GM21825 (cell line): ENCODE measurements around the gene SLC1A1.
"Not testable (repeated sequence)": the region's sequence is repeated elsewhere in the genome, so short reads cannot be mapped to it uniquely, and the experiment has no call there.

Experiments
- ATAC-seq: cut with Tn5 transposase; IDR thresholded peaks from one replicate; pipeline ENCODE4 v1.9.1; 2021; ENCODE audit warnings: mild to moderate bottlenecking, moderate library complexity; ENCODE audit not compliant: unreplicated experiment

SLC1A1 gene

DNA sequence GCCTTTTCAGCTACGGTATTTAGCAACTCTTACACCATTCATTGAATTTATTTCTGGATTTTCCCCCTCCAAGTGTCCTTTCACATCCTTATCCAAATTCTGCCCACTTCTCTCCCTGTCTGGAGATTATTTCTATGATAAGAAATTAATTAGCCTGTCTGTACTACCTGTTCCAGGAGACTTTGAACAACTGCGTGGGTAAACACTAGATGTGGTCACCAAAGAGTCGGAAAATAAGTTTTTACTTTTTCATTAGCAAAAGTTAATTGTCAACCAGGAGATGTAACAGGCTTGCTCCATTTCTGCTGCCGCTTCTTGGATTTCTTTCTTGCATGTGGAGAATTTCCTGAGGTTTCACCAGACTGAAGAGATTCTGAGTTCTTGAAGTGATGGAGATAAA, 14.0 kb downstream of the SLC1A1 start:
- no peak for ATAC-seq

DNA sequence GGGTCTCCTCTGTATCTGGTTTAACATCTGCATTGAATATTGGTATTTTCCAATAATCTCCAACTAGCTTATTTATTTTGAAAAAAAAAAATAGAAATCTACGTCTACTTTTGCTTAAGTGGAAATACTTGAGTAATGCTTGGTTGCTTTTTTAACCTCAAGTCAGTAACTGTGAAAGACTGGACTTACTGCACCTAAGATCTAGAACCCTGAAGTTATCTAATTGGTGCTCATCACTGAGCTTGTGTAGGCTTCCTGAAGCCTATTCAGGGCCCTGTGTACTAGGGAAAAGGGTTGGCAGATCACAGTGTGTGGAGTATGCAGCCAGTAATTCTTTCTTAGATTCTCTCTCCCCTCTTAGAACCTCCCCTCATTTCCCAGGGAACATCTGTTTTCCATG, 16.2 kb downstream of the SLC1A1 start:
- ATAC-seq: peak; percentile 48

DNA sequence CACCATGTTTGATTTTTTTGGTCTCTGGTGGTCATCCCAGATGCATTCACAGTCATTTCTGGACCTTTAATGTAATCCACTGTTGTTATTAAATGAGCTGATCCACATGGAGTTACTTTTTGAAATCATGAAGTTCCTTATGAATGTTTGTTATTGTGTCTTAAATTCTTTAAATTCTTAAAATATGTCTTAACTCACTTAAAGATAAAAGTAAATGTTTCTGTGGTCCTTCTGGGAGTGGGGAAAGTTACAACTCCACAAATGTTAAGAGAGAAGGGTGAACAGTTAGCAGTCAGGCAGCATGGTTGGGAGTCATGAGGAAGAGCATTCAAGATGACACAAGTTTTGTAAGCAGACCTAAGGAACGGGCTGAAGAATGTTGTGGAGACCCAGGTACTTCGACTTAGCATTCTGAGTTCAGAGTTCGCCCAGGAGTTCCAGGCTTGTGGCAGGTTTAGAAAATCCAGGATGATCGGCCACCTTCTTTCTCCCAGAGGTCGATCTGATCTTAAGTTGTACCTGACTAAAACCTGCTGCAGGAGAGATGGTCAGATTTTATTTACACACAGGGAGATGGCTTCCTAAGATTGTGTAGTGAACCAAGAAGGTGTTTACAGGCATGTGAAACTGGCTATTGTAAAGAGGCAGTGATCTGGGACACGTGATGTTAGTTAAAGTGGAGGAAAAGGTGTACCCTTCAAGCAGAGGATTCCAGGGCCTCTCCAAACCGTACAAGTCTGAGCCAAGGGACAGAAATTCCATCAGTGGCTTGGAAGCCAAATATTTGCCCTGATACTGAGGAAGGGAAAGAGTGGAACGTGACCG, 17.2 kb downstream of the SLC1A1 start:
- no peak for ATAC-seq

DNA sequence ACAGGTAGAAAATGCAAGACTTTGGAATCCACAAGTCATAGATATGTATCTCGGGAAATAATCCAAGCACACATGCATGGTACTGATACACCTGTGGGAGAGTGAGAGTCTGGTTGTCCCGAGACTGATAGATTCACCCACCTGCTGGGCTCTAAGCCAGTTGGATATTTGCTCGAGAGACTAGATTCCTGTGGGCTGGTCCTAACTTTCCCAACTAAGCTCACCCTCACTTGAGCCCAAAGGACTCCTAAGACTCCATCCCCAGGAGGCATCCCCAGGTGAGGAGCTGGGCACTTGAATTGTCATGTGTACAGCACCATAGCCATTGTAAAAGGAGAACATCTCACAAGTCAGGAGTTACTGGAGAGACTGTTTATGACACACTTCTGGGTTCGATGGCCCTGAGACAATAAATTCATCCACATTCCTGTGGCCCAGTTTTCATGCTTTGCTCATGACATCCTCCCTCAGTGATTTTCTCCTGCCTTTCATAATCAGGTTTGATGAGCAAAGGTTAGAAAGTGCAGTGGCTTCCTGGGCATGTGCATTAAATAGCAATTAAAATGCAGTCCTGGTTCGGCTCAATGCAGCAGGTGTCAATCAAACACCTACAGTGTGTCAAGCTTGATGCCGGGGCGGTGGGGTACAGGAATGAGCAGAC, 18.1 kb downstream of the SLC1A1 start:
- no peak for ATAC-seq

GRCh38 chr9:4508907-4509589, 18.8 kb downstream of the SLC1A1 start:
- no peak for ATAC-seq

GRCh38 chr9:4509590-4509984, 19.3 kb downstream of the SLC1A1 start:
- no peak for ATAC-seq

- no peak for ATAC-seq
Observed at GRCh38 chr9:4510546-4511322, 20.5 kb downstream of the SLC1A1 start.

GRCh38 chr9:4514252-4515128, 24.2 kb downstream of the SLC1A1 start:
- no peak for ATAC-seq

DNA sequence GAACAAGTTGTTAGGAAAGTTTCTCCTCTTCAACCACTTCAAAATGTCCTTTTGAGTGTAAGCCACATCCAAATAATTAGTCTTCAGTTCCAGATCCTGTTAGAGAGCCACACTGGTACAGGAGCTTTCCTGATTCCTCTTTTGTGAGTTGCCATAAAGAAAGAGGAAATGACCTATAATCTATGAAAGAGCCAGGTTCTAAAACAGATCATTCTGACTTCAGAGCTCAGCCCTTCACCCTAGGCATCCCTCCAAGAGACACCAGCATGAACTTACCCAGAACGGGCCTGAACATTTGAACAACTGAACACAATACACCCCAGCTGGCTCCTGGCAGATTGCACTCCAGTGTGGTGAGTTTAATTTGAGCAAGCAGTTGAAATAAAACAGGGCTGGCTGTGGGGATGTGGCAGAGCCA, 25.7 kb downstream of the SLC1A1 start:
- ATAC-seq: peak; percentile 43

DNA sequence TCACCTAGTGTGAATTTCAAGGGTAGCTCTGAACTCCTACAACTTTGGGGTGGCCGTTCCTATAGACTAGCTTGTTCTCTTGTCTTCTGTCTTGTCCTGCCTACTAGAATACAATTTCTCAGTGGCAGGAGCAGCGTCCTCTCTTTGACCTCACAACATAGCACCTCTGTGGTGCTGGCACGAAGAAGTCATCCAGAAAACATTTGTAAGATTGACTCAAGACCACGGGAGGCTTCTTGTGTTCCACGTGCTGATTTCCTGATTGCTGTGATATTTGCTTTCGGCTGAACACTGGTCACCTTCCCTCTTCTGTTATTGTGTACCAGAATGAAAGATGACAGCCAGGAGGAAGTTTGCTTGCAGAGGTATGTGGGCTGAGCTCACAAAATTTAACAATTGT, 27.0 kb downstream of the SLC1A1 start:
- no peak for ATAC-seq

DNA sequence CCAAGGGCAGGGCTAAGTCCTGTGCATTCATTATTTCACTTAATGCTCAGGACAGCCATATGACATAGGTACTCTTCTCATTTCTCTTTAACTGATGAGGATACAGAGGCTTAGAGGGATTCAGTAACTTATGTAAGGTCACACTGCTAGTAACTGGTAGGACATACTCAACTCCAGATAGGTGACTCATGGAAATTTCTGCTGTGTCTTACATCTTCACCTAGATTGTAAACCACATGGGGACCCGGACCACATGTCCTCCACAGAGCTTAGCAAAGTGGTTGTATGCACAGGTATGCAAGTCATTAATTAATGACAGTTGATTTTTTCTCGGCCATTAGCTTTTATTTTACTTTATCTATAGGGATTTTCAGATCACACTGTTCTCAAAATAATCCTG, 29.3 kb downstream of the SLC1A1 start:
- no peak for ATAC-seq

GRCh38 chr9:4520055-4520454, 29.8 kb downstream of the SLC1A1 start:
- no peak for ATAC-seq

DNA sequence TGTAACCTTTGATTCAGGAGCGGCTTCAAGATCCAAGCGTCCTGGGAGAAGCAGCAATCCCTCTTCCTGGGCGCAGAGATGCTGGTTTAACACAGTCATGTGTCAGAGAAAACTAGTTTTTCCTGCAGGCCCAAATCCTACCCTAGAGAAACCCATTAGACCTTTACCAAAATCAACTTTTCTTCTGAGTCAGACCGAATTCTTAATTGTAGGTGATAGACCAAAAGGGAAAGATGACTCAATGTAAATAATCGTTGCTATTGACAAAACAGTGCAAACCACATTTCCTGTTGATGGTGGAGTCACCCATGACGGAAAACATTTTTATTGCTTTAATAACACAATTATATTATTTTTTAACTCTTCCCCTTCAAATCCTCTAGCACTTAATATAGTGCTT, 40.1 kb downstream of the SLC1A1 start:
- ATAC-seq: no peak

DNA sequence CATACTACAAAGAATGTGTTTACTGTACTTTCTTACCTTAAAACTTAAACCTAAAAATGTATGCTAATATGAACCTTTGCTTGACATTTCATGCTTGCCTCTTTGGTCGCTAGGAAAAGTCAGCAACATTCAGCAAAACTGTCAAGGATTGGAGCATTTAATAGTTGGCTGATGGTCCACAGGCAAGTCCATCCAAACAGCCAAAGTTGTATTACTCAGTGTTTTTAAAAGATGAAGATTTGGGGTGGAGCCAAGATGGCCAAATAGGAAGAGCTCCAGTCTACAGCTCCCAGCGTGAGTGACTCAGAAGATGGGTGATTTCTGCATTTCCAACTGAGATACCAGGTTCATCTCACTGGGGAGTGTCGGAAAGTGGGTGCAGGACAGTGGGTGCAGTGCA, 40.6 kb downstream of the SLC1A1 start:
- not testable (repeated sequence) for ATAC-seq

- ATAC-seq: not testable (repeated sequence)
Observed at GRCh38 chr9:4531355-4531754, 41.1 kb downstream of the SLC1A1 start.

- ATAC-seq: not testable (repeated sequence)
Observed at GRCh38 chr9:4533881-4534280, 43.6 kb downstream of the SLC1A1 start.

- ATAC-seq: not testable (repeated sequence)
Observed at GRCh38 chr9:4536196-4536595, 45.9 kb downstream of the SLC1A1 start.

- ATAC-seq: no peak
Observed at GRCh38 chr9:4537581-4537980, 47.3 kb downstream of the SLC1A1 start.

DNA sequence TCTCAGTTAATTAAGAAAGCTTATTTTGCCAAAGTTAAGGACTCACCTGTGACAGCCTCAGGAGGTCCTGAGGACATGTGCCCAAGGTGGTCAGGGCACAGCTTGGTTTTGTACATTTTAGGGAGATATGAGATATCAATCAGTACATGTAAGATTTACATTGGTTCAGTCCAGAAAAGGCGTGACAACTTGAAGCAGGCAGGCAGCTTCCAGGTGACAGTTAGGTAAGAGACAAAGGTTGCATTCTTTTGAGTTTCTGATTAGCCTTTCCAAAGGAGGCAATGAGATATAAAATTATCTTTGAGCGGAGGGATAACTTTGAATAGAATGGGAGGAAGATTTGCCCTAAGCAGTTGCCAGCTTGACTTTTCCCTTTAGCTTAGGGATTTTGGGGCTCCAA, 47.8 kb downstream of the SLC1A1 start:
- ATAC-seq: no peak

DNA sequence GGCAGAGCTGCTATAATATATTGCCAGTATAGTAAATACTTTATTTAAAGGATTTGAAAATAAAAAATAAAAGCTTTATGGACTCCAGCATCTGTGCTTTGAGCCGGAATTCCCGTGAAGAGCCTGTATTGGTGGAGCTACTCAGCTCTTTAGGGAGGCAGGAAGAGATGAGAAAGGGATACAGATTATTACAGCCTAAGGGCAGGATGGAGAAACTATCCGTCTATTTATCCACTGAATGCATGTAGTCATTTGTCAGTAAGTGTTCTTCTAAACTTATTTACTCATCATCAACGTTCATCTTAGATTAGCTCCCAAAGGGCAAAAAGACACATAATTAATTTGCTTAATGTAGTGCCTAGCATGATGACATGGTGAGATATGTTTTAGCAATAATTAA, 48.4 kb downstream of the SLC1A1 start:
- ATAC-seq: no peak
